HG02588 (cell line): ENCODE data around the gene ABHD6.
"Not testable (repeated sequence)": the region's sequence is repeated elsewhere in the genome, so short reads cannot be mapped to it uniquely, and the experiment has no call there.

ENCODE experiments used
- ATAC-seq: cut with Tn5 transposase; IDR thresholded peaks from one replicate; pipeline ENCODE4 v1.9.1; 2021; ENCODE audit warnings: mild to moderate bottlenecking, moderate library complexity; ENCODE audit not compliant: unreplicated experiment

Gene ABHD6

DNA sequence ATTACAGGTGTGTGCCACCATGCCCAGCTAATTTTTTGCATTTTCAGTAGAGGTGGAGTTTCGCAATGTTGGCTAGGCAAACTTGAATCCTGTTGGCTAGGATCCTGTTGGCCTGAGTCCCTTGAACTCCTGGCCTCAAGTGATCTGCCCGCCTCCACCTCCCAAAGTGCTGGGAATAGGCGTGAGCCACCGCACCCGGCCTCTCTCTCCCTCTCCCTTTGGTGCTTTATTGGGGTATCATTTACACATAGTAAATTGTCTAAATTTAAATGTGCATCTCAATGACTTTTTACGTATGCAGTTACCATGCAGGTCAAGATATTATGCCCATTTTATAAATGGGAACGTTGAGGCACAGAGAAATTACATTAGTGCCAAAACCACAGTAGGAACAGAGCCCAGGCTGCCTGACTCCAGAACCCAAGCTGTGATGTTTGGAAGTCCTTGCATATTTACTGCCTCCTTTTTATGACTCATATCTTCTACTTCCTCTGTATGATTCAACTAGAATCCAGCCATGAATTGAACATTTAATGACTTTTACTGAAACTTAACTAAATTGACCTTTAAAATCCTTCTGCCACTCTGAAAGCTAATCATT is 34.4 kb downstream of the ABHD6 start:
- ATAC-seq, result no peak

DNA sequence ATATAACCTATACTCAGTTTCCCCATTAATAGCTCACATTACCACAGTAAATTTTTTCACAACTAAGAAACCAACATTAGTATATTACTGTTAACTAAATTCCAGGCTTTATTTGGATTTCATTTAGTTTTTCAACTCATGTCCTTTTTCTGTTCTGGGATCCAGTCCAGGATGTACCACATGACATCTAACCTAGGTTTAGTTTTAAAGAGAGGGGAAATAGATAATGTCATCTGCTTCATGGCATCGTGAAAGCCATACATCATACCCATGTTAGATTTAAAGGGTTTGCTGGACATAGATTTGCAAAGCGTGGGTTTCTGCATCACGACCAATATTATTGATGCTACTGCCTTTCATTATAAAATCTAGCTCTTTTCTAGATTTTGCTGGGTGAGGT is 35.3 kb downstream of the ABHD6 start:
- ATAC-seq, result no peak

GRCh38 chr3:58273362-58273761 is 35.8 kb downstream of the ABHD6 start:
- ATAC-seq, result not testable (repeated sequence)

DNA sequence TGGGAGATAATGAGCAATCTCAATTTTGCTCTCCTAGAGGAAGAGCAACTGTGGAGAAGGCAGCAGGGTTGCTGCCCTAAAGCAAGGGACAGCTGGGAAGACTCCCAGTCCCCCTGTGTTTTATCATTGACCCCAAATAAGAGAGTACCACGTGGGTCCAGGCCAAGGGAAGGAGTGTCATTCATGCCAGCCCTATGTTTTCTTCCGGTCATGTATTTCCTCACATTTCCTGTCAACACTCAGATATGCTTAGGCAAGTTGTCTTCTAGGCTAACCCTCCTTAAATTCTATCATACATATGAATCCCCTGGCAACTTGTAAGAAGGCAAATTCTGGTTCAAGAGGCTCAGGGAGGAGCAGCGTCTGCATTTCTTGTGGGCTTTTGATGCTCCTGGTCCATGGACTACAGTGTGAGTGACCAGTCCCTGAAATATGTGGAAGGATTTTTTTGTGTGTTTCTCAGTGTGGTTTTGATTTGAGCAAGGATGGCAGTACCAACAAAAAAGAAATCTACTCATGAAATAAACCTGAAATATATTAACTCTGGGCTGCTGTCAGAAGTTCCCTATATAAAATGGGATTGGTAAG is 36.5 kb downstream of the ABHD6 start:
- no peak for ATAC-seq

- ATAC-seq, result no peak
Measured at GRCh38 chr3:58281069-58281468, 43.5 kb downstream of the ABHD6 start.

DNA sequence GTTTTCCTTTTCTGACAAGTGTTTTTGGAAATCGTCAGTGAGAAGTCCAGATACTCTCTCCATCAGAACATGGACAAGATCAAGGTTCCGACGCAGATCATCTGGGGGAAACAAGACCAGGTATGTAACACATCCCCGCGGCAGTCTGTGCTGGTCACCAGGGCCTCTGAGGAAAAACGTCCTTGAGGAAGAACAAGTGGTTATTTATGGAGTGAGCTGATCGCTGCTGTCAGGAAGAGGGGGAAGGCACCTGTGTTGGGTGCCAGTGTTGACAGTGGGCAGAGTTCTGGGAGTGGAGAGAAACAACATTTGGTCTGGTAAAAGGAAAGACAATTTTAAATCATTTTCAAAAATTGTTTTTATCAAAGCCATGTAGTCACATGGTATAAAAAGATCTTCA is 47.7 kb downstream of the ABHD6 start:
- no peak for ATAC-seq

- no peak for ATAC-seq
Measured at GRCh38 chr3:58287354-58287753, 49.8 kb downstream of the ABHD6 start.

GRCh38 chr3:58288011-58288728 is 50.6 kb downstream of the ABHD6 start:
- ATAC-seq, result no peak

- ATAC-seq, result not testable (repeated sequence)
Measured at GRCh38 chr3:58288964-58289613, 51.5 kb downstream of the ABHD6 start.

- ATAC-seq, result not testable (repeated sequence)
Measured at GRCh38 chr3:58290446-58290845, 52.9 kb downstream of the ABHD6 start.

GRCh38 chr3:58291671-58292338 is 54.2 kb downstream of the ABHD6 start:
- no peak for ATAC-seq

DNA sequence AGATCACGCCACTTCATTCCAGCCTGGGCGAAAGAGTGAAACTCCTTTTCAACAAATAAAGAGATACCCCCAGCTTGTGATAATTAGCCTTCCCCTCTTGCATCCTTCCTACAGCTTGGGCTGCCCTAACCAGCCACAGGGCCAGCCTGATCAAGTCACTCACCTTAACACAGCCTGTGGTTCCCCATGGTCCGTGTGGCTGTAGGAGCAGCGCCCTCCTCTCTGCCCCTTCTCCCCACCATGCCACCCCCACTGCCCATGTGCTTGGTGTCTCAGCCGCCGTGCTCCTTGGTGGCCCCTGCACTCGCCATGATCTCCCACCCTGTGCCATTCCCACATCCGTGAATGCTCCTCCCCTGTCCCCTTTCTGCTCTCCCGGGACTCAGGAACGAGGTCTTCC is 55.3 kb downstream of the ABHD6 start:
- ATAC-seq, result no peak

DNA sequence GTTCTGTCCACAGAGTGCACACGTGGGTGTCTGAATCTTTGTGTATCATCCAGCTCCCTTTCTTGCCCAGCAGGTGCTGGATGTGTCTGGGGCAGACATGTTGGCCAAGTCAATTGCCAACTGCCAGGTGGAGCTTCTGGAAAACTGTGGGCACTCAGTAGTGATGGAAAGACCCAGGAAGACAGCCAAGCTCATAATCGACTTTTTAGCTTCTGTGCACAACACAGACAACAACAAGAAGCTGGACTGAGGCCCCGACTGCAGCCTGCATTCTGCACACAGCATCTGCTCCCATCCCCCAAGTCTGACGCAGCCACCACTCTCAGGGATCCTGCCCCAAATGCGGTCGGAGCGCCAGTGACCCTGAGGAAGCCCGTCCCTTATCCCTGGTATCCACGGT is 55.9 kb downstream of the ABHD6 start:
- ATAC-seq, result no peak

DNA sequence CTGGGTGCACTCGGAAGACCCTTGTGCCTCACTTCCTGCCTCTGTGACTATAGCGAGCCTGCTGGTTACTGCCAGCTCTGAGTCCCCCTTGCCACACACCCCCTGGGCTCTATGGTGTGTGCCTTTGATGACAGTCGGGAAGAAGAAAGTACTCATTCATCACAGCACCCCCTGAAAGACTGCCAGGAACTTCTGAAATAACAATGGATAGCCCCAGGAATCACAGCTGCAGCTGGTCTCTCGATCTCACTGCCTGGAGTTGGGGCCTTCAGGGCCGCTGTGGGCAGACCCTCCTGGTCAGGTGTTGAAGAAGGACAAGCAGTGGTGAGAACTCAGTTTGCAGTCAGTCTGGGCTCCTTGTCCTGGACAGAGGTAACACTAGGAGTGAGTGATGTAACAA is 58.7 kb downstream of the ABHD6 start:
- ATAC-seq, result no peak

DNA sequence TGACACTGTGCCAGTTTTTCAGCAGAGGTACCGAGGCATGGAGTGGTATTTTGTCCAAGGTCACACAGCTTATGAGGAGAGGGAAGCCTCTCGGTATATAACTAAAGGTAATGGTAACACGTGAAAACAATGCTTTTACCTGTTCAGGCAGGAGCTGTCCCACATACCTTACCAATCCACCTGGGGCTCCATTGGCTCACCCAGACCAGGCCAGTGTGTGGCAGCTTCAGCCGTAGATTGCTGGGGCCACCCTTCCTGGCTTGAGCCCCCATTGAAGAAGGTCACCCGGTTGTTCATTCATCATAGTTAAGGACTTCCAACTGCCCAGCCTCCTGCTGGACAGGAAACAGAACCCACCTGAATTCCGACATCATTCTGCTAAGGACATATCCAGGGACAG is 59.3 kb downstream of the ABHD6 start:
- ATAC-seq, result no peak

DNA sequence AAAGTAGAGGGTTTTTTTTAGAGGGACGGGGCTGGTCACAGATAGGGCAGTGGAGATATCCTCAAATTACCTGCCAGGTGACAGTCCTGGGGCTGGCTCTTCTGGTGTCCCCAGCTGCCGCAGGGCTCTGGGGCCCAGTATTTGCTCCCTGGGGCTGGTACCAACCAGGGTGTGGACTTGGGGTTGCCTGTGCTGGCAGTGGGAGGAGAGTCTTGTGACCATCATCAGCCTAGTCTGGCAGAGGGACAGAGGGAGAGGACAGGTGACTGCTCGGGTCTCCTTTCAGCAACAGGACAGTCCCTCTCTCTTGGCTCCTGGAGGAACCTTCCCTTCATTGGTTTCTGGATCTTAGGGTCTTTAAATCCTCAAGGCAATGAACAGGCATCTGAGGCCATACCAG is 60.6 kb downstream of the ABHD6 start:
- no peak for ATAC-seq

DNA sequence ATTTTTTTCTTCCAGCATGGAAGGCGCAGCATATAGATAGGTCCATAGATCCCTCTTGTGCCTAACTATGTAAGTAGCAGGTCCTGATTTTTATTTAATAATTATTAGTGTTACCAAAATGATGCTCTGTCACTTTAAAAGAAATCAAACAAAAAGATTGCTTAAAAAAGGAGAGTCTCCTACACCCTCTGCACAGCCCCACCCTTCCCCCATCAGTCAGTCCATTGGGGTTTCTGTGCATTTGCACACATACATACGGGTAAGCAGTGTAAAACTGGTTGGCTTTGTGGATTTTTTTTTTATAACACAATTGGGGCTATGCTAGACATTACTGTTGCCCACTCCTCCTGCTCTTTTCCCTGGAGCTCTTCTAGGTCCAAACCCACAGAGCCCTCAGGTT is 61.5 kb downstream of the ABHD6 start:
- ATAC-seq, result no peak

GRCh38 chr3:58299839-58300516 is 62.4 kb downstream of the ABHD6 start:
- no peak for ATAC-seq

DNA sequence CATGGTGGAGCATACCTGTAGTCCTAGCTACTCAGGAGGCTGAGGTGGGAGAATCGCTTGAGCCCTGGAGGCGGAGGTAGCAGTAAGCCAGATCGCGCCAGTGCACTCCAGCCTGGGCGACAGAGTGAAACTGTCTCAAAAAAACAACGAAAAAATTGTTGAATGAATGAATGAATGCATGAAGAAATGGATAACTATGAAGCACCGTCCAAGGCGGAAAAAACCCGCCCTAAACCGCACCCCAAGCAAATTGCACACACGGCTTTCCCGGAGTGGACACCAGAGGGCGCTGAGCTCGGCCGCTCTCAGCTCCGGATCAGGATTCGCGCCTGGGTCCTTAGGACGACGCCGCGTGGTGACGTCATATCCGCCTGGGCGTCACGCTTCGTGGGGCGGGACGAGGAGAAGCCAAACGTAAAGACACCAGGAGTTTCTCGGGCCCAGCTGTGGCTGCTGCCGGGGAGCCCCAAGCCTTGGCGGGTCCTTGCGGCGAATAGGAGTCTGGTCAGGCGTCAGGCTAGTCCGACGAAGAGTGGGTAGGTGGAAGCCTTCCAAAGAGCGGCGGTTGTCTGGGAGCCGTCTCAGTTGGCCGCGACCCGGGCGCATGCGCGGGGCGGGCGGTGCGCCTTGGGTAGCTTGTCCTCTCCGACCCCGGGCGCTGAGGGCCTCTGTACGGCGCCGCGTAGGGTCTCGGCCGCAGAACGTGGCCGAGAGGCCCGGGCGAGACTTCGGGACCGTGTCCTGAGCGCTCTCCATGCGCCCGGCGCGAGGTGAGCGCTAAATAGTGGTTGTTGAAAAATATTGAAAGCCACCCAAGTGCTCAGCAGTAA is 68.5 kb downstream of the ABHD6 start, which contains the start of the genes HTD2 and RPP14:
TSS of gene HTD2 (plus strand) at position 639 of the 830 bp plus-strand sequence. CDS start 11,094 bp downstream, outside the sequence.
TSS of gene RPP14 (plus strand) at position 364 of the 830 bp plus-strand sequence. CDS start 4,085 bp downstream, outside the sequence.
- ATAC-seq, result peak; percentile 84
